Measurements from ENCODE around the gene PIK3C2G. TPM values are rescaled to one million over a fixed set of nuclear protein-coding genes. Genes with fewer than 3 reads are reported as not detected.

Gene PIK3C2G
- total RNA-seq, 2 donors from 2014 or later: not detected

- H3K4me3 ChIP-seq (ENCODE audit: low read length): no peak overlapping the region
- no peak overlapping the region for H3K27ac Mint-ChIP-seq
- 7 to 13% methylated on average over 1 of the region's 1 CpG for WGBS, 2 experiments (ENCODE audit: insufficient coverage in 1 of 2, insufficient read length in 1 of 2)
These were observed 193.0 kb downstream of the PIK3C2G start for GRCh38 chr12:18454330-18454729.

GRCh38 chr12:18456344-18456743 lies 195.0 kb downstream of the PIK3C2G start:
- Mint-ChIP-seq H3K4me3 (no peak overlapping the region), H3K4me1 (peaks cover 34% of the 10 kb centered on the region), H3K27ac (no peak overlapping the region), H3K9me3 (peaks cover 12% of the 10 kb centered on the region), H3K27me3 (ENCODE audit: insufficient read depth) (peaks cover 4% of the 10 kb centered on the region), H3K36me3 (ENCODE audit: low read depth) (peaks cover 2% of the 10 kb centered on the region)
- 91 to 93% methylated on average over 2 of the region's 2 CpGs for WGBS, 2 experiments (ENCODE audit: insufficient coverage in 1 of 2, insufficient read length in 1 of 2)
- no peak for TF ChIP-seq CTCF (conservative IDR thresholded peaks at IDR 0.05)
- H3K27ac ChIP-seq (ENCODE audit: low read depth, low read length): no peak overlapping the region
- H3K9ac ChIP-seq (ENCODE audit: extremely low read depth, low read length, poor library complexity, severe bottlenecking): no peak overlapping the region
- peaks cover 9% of the 10 kb centered on the region for H3K4me1 ChIP-seq (ENCODE audit: control insufficient read depth, insufficient read depth, low read length)
- no peak overlapping the region for H3K4me3 ChIP-seq (ENCODE audit: low read length)
- DNase-seq: no peak
- H3K36me3 ChIP-seq (ENCODE audit: control insufficient read depth, insufficient read depth, low read length): no peaks in the 10 kb centered on the region
- H3K9me3 ChIP-seq (ENCODE audit: control insufficient read depth, low read length): peaks cover 8% of the 10 kb centered on the region
- no peaks in the 10 kb centered on the region for H3K27me3 ChIP-seq (ENCODE audit: control insufficient read depth, insufficient read depth, low read length, poor library complexity, severe bottlenecking)

More at GRCh38 chr12:18454330-18454729, 193.0 kb downstream of the PIK3C2G start:
- no peak for TF ChIP-seq CTCF (conservative IDR thresholded peaks at IDR 0.05)
- H3K27ac ChIP-seq (ENCODE audit: low read depth, low read length): no peak overlapping the region
- H3K36me3 ChIP-seq (ENCODE audit: control insufficient read depth, insufficient read depth, low read length): no peaks in the 10 kb centered on the region
- Mint-ChIP-seq H3K36me3 (ENCODE audit: low read depth) (peaks cover 6% of the 10 kb centered on the region), H3K27me3 (ENCODE audit: insufficient read depth) (peaks cover 9% of the 10 kb centered on the region), H3K4me1 (peaks cover 34% of the 10 kb centered on the region), H3K4me3 (no peak overlapping the region), H3K9me3 (peaks cover 29% of the 10 kb centered on the region)
- H3K4me1 ChIP-seq (ENCODE audit: control insufficient read depth, insufficient read depth, low read length): peaks cover 9% of the 10 kb centered on the region
- peak; percentile 75 for DNase-seq
- H3K9me3 ChIP-seq (ENCODE audit: control insufficient read depth, low read length): peaks cover 12% of the 10 kb centered on the region
- no peak overlapping the region for H3K9ac ChIP-seq (ENCODE audit: extremely low read depth, low read length, poor library complexity, severe bottlenecking)
- H3K27me3 ChIP-seq (ENCODE audit: control insufficient read depth, insufficient read depth, low read length, poor library complexity, severe bottlenecking): no peaks in the 10 kb centered on the region

- Mint-ChIP-seq H3K27me3 (ENCODE audit: insufficient read depth) (peaks cover 4% of the 10 kb centered on the region), H3K9me3 (peaks cover 6% of the 10 kb centered on the region), H3K4me3 (no peak overlapping the region), H3K4me1 (peaks cover 34% of the 10 kb centered on the region), H3K36me3 (ENCODE audit: low read depth) (peaks cover 2% of the 10 kb centered on the region), H3K27ac (no peak overlapping the region)
- no peaks in the 10 kb centered on the region for H3K27me3 ChIP-seq (ENCODE audit: control insufficient read depth, insufficient read depth, low read length, poor library complexity, severe bottlenecking)
- peaks cover 8% of the 10 kb centered on the region for H3K9me3 ChIP-seq (ENCODE audit: control insufficient read depth, low read length)
- H3K36me3 ChIP-seq (ENCODE audit: control insufficient read depth, insufficient read depth, low read length): no peaks in the 10 kb centered on the region
- TF ChIP-seq CTCF (conservative IDR thresholded peaks at IDR 0.05): no peak
- no peak overlapping the region for H3K4me3 ChIP-seq (ENCODE audit: low read length)
- H3K27ac ChIP-seq (ENCODE audit: low read depth, low read length): no peak overlapping the region
- H3K9ac ChIP-seq (ENCODE audit: extremely low read depth, low read length, poor library complexity, severe bottlenecking): no peak overlapping the region
- DNase-seq: no peak
- H3K4me1 ChIP-seq (ENCODE audit: control insufficient read depth, insufficient read depth, low read length): peaks cover 9% of the 10 kb centered on the region
- WGBS, 2 experiments (ENCODE audit: insufficient coverage in 1 of 2, insufficient read length in 1 of 2): 100% methylated on average over 1 of the region's 1 CpG; no CpG with 5 or more reads in 1 of the 2 experiments
These were observed 196.0 kb downstream of the PIK3C2G start for GRCh38 chr12:18457362-18457761.
